Esophagus mucosa (tissue), 1 donor: ENCODE data around the gene BCO2. TPM values are rescaled to one million over a fixed set of nuclear protein-coding genes. Genes with fewer than 3 reads are reported as not detected.
"Not testable (repeated sequence)": the region's sequence is repeated elsewhere in the genome, so short reads cannot be mapped to it uniquely, and the experiment has no call there.

ENCODE experiments used
- ATAC-seq: fragments of 200-7000 bp; cut with Tn5 transposase; one replicate; pipeline ENCODE4 v1.9.1; 2020
- total RNA-seq: library from RNA; stranded (reverse); gene quantifications from one replicate; pipeline ENCODE4 v1.2.4, GENCODE V29; 2023
- donor health status: DM: yes; HTN: yes; CAD: no.

Gene BCO2
- total RNA-seq, 1 donor from 2014 or later: 5.7 TPM

DNA sequence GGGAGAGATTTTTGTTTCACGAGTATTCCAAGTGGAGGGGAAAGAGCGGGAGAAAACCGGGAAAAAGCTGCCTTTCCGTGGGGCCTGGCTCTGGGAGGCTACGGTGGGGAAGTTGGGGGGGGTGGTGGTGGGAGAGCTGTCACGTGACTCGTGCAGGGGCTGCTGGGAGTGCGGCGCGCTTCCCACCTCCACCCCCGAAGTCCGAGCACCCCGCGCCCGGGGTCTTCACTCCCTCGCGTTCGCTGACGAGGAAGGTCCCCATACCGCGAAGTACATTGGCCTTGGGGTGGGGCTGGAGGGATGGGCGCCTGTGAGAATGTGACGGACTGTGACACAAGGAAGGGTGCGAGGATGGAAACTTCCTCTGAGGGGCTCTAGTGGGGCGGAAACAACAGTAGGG lies 8.2 kb upstream of the BCO2 start, which contains the start of gene TEX12:
Gene TEX12, plus strand, starts transcription at position 228 of the 400 bp plus-strand sequence. CDS start 1,897 bp downstream, outside the sequence.
- no peak for ATAC-seq

GRCh38 chr11:112172362-112172994 lies 2.8 kb upstream of the BCO2 start:
- ATAC-seq: no peak

DNA sequence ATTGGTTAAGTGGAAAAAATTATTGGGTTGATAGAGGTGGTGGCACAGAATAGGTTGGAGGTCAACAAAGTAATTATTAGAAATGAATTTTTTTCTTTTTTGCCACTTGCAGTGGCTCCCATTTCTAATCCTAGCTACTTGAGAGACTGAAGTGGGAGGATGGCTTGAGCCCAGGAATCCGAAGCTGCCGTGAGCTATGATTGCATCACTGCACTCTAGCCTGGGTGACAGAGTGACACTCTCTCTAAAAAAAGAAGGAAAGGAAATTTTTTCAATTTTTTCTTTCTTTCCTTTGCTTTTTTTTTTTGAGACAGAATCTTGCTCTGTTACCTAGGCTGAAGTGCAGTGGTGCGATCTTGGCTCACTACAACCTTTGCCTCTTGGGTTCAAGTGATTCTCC lies 2.2 kb upstream of the BCO2 start:
- no peak for ATAC-seq

DNA sequence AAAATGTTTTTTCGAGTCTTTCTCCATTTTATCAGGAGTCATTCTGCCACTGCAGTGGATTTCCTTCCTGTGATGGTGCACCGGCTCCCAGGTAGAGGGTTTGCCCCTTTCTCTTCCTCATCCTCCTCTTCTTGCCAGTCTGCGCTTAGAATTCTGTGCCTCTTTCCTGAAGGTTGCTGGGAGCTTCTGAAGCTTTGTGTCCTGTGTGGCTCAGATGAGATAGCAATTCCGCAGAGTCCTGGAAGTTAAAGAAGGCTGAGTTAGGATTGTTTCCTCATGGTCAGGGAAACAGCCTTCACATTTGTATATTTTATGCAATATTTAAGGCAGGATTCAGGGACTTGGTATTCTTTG lies 264 bp downstream of the BCO2 start:
- ATAC-seq: no peak

- ATAC-seq: no peak
Measured at GRCh38 chr11:112176077-112176476, 765 bp downstream of the BCO2 start.

DNA sequence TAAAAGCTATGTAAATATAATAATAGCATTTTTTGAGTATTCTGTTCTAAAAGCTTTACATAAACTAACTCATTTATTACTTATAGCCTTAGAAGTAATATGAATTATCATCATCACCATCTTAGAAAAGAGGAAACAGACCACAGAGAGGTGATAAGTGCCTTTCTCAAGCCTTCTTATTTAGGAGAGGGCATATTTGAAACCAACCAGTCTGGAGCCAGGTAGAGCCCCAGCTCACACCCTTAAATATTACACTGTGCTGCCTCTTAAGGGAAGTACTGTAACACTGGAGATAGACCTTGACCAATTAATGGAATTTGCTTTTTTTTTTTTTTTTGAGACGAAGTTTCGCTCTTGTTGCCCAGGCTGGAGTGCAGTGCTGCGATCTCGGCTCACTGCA lies 2.3 kb downstream of the BCO2 start:
- ATAC-seq: no peak

- ATAC-seq: no peak
Measured at GRCh38 chr11:112178428-112178827, 3.1 kb downstream of the BCO2 start.

GRCh38 chr11:112178936-112179335 lies 3.6 kb downstream of the BCO2 start:
- ATAC-seq: no peak

DNA sequence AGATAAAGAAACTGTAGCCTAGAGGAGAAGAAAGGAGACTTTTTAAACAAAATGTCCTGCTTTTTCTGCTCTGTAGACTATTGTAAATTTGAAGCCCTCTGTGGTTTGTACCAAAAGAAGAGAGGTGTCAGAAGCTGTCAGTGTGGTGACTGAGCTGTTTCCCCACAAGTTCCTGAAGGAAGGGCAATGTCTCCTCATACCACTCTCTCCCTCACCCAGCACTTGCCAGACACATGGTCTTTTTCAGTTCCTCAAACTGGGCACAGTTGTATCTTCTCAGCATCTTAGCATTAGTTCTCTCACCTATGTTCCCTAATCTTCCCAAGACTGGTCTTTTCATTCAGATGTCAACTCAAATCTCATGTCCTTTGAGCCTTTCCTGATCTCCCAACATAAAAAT lies 4.3 kb downstream of the BCO2 start:
- ATAC-seq: no peak

DNA sequence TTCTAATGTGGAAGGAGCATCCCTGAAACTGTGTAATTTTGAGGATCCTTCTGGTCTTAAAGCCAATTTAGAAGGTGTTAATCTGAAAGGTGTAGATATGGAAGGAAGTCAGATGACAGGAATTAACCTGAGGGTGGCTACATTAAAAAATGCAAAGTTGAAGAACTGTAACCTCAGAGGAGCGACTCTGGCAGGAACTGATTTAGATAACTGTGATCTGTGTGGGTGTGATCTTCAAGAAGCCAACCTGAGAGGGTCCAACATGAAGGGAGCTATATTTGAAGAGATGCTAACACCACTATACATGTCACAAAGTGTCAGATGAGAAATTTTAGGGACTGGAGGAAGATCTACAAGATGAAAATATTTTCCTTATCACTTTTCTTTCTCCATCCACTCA lies 7.6 kb downstream of the BCO2 start:
- ATAC-seq: no peak

DNA sequence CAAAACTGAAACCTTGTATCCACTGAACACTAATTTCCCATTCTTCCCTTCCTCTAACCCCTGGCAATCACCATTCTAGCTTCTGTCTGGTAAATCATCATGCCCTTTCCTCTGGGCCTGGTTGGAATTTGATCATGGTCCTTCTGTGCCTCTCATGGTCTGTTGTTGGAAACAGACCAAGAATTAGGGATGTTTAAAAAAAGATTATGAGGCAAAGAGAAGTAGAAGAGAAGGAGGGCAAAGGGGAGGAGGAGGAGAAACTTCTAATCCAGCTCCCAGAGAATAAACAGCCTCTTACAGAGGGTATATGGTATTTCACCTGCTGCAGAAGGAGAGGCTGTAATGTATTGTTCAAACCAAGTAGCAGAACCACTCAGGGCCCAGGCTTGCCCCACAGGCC lies 10.6 kb downstream of the BCO2 start:
- no peak for ATAC-seq

GRCh38 chr11:112186304-112186703 lies 11.0 kb downstream of the BCO2 start:
- no peak for ATAC-seq

DNA sequence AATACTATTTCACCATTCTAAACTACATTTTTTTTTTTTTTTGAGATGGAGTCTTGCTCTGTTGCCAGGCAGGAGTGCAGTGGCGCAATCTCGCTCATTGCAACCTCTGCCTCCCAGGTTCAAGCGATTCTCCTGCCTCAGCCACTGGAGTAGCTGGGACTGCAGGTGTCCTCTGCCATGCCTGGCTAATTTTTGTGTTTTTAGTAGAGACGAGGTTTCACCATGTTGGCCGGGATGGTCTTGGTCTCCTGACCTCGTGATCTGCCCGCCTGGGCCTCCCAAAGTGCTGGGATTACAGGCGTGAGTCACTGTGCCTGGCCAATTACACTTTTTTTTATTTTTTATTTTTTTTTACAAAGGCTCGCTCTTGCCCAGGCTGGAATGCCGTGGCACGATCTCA lies 19.8 kb downstream of the BCO2 start:
- peak; percentile 22 for ATAC-seq

DNA sequence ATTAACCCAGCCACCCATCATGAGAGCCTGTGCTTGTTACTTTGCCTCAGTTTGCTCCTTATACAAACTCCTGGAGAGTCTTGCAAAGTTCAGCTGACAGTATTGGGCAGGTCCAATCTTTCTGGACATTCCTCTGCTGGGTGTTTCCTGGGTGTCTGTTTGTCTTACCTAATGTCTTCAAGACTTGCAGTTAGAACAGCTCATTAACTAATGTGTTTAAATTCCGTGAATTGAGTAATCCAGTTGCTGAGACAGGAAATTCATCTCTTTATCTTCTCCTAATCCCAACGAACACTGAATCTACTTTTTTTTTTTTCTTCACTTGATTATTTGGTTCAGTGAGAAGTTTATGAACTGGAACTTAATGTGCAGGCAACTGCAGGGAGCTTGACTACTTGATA lies 20.6 kb downstream of the BCO2 start:
- peak; percentile 97 for ATAC-seq

DNA sequence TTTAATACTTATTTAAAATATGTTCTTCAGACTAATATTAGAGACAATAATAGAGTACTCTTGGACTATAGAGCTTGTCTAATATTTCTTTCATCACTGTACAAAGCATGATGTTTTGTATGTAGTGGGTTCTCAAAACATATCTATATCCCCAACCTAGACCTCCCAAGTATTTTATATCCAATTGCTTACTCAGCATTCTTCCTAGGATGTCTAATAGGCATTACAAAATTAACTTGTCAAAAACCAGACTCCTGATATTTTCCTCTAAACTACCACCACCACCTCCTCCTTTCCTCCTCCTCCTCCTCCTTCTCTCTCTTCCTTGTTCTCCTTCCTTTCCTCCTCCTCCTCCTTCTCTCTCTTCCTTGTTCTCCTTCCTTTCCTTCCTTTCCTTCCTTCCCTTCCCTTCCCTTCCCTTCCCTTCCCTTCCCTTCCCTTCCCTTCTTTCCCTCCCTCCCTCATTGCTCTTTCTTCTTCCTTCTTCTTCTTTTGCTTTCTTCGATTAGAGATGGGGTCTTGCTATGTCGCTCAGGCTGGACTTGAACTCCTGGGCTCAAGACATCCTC lies 21.3 kb downstream of the BCO2 start:
- ATAC-seq: no peak

DNA sequence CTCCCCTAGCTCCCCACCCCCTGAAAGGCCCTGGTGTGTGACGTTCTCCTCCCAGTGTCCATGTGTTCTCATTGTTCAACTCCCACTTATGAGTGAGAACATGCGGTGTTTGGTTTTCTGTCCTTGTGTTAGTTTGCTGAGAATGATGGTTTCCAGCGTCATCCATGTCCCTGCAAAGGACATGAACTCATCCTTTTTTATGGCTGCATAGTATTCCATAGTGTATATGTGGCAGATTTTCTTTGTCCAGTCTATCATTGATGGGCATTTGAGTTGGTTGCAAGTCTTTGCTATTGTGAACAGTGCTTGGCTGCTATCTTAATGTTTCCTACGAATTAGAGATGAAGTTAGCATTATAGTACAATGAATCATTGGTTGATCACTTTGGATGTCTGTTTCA lies 23.8 kb downstream of the BCO2 start:
- not testable (repeated sequence) for ATAC-seq

GRCh38 chr11:112200252-112200651 lies 24.9 kb downstream of the BCO2 start:
- no peak for ATAC-seq

DNA sequence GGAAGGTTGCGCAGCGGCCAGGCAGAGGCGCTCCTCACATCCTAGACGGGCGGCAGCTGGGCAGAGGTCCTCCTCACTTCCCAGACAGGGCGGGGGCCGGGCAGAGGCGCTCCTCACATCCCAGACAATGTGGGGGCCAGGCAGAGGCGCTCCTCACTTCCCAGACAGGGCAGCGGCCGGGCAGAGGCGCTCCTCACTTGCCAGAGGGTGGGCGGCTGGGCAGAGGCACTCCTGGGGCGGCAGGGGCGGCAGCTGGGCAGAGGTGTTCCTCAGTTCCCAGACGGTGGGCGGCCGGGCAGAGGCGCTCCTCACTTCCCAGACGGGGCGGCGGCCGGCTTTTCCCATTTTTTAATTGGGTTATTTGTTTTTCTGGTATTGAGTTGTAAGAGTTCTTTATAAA lies 30.8 kb downstream of the BCO2 start:
- ATAC-seq: no peak

DNA sequence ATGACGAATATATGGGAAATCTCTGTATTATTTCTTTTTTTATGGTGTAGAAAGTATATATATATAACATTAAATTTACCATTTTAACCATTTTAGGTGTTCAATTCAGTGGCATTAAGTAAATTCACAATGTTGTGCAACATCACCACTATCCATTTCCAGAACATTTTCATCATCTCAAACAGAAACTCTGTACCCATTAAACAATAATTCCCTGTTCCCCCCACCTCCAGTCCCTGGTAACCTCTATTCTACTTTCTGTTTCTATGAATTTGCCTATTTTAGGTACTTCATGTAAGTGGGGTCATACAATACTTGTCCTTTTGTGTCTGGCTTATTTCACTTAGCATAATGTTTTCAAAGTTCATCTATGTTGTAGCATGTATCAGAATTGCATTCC lies 35.6 kb downstream of the BCO2 start:
- ATAC-seq: no peak

DNA sequence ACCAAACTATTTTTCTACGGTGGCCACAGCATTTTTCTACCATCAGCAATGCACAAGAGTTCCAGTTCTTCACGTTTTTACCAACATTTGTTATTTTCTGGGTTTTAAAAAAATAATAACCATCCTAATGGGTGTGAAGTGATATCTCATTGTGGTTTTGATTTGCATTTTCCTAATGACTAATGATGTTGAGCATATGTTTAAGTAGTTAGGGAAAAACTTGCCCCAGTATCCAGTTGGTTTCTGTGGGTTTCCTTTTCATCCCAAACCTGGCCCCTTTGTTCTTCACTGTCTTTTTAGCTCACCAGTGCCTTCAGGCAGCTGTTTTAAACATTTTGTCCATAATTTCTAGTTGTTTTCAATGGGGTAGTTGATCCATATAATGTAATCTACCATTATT lies 36.2 kb downstream of the BCO2 start:
- no peak for ATAC-seq

- peak; percentile 41 for ATAC-seq
Measured at GRCh38 chr11:112212290-112212689, 37.0 kb downstream of the BCO2 start.

DNA sequence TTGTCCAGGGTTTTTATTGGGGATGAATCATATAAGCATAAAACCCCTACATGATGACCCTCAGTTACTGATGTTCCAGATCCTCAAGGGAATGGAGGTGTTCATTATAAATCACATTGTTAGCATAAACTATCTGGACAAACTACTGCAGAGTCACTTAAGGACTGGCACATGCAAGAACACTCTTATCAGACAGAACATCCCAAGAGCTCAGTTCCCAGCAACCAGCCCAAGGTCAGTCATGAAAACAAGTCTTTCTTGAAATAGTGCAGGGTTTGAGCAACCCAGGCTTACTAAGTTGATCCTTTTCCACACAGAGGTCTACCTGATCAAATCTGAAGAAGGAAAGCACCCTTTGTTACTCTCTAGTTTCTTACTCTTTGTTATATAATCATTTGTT lies 37.4 kb downstream of the BCO2 start:
- ATAC-seq: peak; percentile 84

DNA sequence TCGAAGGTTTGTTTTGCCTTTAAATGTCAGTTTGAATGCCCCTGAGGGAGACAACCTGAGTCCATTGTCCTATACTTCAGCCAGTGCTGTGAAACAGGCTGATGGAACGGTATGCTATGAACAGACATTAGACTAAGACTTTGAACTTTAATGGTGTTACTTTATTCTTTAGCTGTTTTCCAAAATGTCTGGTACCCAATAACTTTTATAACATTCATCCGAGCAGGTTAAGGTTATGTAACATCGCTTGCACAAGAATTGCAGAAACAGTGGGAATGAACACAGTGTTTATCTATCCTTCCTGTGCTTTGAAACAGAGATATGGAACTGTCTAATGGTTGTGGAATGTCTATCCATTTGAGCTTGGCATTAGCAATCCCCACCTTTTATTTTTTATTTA lies 38.4 kb downstream of the BCO2 start:
- no peak for ATAC-seq

DNA sequence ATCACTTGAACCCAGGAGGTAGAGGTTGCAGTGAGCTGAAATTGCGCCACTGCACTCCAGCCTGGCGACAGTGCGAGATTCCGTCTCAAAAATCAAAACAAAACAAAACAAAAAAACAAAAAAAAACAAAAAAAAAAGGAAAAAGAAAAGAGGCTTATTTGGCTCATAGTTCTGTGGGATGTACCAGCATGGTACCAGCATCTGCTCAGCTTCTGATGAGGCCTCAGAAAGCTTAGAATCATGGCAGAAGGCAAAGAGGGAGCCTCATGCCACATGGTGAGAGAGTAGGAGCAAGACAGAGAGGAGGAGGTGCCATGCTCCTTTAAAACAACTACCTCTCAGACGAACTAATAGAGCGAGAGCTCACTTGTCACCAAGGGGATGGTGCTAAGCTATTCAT lies 40.3 kb downstream of the BCO2 start:
- ATAC-seq: no peak

- no peak for ATAC-seq
Measured at GRCh38 chr11:112216561-112217105, 41.3 kb downstream of the BCO2 start.
